OCI-M1 (cell line): Measurements from ENCODE around the gene PLEKHG4.

Experiments
- DNase-seq: peaks from one replicate; lab custom pipeline; 2025; lab: John Stamatoyannopoulos, UW

PLEKHG4 gene

GRCh38 chr16:67291461-67291860, 12.1 kb downstream of the PLEKHG4 start:
- no peak for DNase-seq

- no peak for DNase-seq
Measured at GRCh38 chr16:67294171-67294757, 14.9 kb downstream of the PLEKHG4 start.

- DNase-seq = no peak
Measured at GRCh38 chr16:67294938-67295361, 15.6 kb downstream of the PLEKHG4 start.

GRCh38 chr16:67296420-67296819, 17.1 kb downstream of the PLEKHG4 start:
- DNase-seq = no peak

GRCh38 chr16:67298277-67298676, 18.9 kb downstream of the PLEKHG4 start:
- DNase-seq = no peak

GRCh38 chr16:67299269-67299668, 19.9 kb downstream of the PLEKHG4 start:
- DNase-seq = no peak

GRCh38 chr16:67301080-67301782, 21.9 kb downstream of the PLEKHG4 start:
- DNase-seq = no peak

- DNase-seq = no peak
Measured at GRCh38 chr16:67302076-67302475, 22.7 kb downstream of the PLEKHG4 start.

- no peak for DNase-seq
Measured at GRCh38 chr16:67302970-67303369, 23.6 kb downstream of the PLEKHG4 start.

GRCh38 chr16:67304020-67304419, 24.7 kb downstream of the PLEKHG4 start:
- DNase-seq = no peak

GRCh38 chr16:67305216-67306071, 26.1 kb downstream of the PLEKHG4 start:
- no peak for DNase-seq

- DNase-seq = no peak
Measured at GRCh38 chr16:67310561-67310960, 31.2 kb downstream of the PLEKHG4 start.

GRCh38 chr16:67311607-67312488, 32.5 kb downstream of the PLEKHG4 start:
- DNase-seq = peak; percentile 12

- DNase-seq = peak; percentile 25
Measured at GRCh38 chr16:67312719-67313118, 33.4 kb downstream of the PLEKHG4 start.

GRCh38 chr16:67317853-67318252, 38.5 kb downstream of the PLEKHG4 start:
- DNase-seq = no peak

GRCh38 chr16:67326115-67326471, 46.8 kb downstream of the PLEKHG4 start:
- DNase-seq = no peak

GRCh38 chr16:67326472-67327309, 47.4 kb downstream of the PLEKHG4 start, which contains the start of the genes KCTD19 and LRRC36:
Gene KCTD19 (minus strand): TSS chr16:67326741. CDS start chr16:67326707, 34 bp downstream.
Gene LRRC36 (plus strand): TSS chr16:67326815. CDS start chr16:67326863, 48 bp downstream.
- DNase-seq = peak; percentile 25

- DNase-seq = no peak
Measured at GRCh38 chr16:67327743-67328142, 48.4 kb downstream of the PLEKHG4 start.

GRCh38 chr16:67329901-67330300, 50.6 kb downstream of the PLEKHG4 start:
- no peak for DNase-seq

- DNase-seq = no peak
Measured at GRCh38 chr16:67333315-67333714, 54.0 kb downstream of the PLEKHG4 start.

- DNase-seq = no peak
Measured at GRCh38 chr16:67336116-67336515, 56.8 kb downstream of the PLEKHG4 start.
